HG03108 (cell line): ENCODE data around the gene PSME3IP1.

Experiments
- ATAC-seq: cut with Tn5 transposase; IDR thresholded peaks from one replicate; pipeline ENCODE4 v1.9.1; 2021; ENCODE audit warnings: moderate library complexity; ENCODE audit not compliant: unreplicated experiment

Gene PSME3IP1

DNA sequence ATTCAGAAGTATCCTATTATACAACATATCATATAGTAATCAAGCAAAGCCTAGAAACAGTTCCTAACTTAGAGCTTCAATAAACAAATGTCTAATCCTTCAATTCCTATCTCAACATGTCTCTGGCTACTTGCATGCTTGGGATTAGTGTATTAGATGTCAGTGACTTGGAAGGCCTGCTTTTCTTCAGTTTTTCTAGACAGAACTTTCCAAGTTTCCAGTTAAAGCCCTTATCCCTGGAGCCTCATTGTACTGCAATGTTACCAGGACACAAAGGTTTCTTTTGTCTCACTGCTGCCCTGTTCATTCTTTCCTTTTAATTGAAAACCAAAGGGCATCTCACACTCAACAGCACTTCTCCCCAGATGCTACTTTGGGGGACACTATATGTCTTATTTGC is 16.5 kb downstream of the PSME3IP1 start:
- no peak for ATAC-seq

DNA sequence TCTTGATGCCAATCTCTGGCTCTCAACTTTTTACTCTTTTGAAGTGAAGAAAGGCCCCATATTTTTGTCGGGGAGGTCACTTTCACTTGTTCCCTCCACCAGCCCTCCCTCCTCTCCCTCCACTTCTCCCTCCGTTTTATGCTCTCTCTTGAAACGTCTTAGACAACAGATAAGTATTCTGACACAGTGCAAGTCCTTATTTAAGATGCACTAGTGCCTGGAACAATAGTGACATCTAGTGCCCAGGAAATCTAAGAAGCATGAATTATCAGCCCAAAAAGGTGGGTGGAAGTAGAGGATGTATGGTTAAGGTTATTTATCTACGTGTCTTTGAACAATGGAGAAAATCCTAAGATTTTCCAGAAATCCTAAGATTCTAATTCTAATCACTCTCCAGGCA is 17.9 kb downstream of the PSME3IP1 start:
- ATAC-seq, result no peak

GRCh38 chr16:57167538-57167937 is 18.3 kb downstream of the PSME3IP1 start:
- ATAC-seq, result no peak

GRCh38 chr16:57166951-57167350 is 18.9 kb downstream of the PSME3IP1 start:
- ATAC-seq, result no peak

GRCh38 chr16:57166451-57166850 is 19.4 kb downstream of the PSME3IP1 start:
- ATAC-seq, result no peak

GRCh38 chr16:57165938-57166337 is 19.9 kb downstream of the PSME3IP1 start:
- no peak for ATAC-seq

GRCh38 chr16:57165483-57165882 is 20.4 kb downstream of the PSME3IP1 start:
- ATAC-seq, result no peak

DNA sequence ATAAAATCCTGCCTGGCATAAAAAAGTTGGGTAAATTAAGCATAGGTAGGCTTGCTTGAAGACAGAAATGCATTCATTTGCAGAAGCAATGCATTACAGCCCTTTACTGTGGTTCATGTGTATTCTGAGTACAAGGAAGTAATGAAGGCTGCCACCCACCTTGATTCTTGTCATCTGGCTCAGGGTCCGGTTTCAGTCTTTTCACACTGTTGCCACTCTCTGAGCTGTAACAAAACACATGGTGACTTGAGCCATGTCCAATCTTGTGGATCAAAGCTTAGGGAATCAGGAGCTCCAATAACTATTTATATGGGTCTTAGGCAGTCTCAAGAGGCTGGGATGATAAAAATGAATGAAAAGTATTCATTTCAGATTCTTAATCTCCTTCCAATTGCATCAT is 22.0 kb downstream of the PSME3IP1 start:
- no peak for ATAC-seq

DNA sequence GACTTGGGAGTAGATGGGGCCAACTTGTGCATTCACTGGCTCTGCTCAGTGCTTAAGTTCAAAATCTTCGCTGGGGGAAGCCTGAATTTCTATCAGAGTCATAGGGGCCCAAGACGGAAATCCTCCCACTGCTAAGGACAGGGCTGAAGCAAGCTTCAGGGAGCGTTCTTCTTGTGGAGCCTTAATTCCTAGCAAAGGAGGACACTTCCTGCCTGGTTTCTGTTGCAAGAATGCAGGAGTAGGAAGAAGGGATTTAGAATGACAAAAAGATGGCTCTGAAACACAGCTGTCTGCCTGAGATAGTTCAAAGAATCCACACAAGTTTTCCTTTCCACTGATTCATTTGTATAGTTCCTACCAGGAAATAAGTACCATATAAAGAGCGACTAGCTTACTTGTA is 26.4 kb downstream of the PSME3IP1 start:
- ATAC-seq, result no peak

DNA sequence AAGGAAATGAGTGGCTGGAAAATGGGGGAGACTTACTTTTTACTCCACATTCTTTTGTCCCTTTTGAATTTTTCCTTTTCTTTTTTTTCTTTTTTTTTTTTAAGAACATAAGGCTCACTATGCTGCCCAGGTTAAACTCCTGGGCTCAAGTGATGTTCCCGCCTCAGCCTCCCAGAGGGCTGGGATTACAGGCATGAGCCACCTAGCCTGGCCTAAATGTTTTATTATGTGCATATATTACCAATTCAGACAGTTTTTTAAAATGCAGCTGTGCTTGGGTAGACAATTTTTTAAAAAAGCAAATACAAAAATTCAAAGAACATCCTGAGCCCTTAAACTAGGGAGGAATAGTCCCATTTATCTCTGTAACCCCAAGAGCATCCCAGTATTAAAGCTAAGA is 28.3 kb downstream of the PSME3IP1 start:
- ATAC-seq, result no peak

DNA sequence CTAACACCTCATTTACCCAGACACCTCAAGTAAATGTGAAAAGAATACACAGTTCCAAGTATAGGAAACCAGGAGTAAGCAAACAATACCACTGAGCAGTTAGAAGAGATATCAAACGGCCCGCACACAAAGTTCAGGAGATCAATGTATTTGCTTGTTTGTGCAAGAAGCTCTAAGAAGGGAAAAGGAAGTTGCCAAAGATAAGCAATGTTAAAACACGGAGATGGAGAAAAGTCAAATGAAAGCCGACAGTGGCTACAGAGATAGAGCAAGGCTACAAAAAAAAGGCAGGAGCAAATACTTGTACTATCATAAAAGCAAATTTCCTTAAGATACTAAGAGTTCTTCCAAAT is 29.5 kb downstream of the PSME3IP1 start:
- ATAC-seq, result no peak

DNA sequence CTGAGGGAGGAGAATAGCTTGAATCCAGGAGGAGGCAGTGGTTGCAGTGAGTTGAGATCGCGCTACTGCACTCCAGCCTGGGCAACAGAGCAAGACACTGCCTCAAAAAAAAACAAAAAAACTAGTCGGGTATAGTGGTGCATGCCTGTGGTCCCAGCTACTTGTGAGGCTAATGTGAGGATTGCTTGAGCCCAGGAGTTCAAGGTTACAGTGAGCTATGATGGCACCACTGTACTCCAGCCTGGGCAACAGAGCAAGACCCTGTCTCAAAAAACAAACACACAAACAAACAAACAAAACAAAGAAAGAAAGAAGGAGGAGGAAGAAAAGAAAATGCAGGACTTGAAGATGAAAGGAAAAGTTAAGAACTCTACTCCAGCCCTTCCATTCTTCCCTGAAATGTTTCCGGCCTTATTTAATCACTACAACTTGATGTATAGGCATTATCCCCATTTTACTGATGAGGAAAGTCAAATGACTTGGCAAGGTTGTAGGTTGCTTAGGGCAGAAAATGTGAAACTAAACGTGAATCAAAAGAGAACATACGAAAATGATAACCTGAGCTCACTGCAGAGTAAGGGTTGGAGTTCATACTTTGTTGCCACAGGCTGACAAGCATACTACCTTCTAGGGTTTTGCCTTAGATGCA is 30.0 kb downstream of the PSME3IP1 start:
- ATAC-seq, result no peak

GRCh38 chr16:57153841-57154240 is 32.0 kb downstream of the PSME3IP1 start:
- no peak for ATAC-seq

DNA sequence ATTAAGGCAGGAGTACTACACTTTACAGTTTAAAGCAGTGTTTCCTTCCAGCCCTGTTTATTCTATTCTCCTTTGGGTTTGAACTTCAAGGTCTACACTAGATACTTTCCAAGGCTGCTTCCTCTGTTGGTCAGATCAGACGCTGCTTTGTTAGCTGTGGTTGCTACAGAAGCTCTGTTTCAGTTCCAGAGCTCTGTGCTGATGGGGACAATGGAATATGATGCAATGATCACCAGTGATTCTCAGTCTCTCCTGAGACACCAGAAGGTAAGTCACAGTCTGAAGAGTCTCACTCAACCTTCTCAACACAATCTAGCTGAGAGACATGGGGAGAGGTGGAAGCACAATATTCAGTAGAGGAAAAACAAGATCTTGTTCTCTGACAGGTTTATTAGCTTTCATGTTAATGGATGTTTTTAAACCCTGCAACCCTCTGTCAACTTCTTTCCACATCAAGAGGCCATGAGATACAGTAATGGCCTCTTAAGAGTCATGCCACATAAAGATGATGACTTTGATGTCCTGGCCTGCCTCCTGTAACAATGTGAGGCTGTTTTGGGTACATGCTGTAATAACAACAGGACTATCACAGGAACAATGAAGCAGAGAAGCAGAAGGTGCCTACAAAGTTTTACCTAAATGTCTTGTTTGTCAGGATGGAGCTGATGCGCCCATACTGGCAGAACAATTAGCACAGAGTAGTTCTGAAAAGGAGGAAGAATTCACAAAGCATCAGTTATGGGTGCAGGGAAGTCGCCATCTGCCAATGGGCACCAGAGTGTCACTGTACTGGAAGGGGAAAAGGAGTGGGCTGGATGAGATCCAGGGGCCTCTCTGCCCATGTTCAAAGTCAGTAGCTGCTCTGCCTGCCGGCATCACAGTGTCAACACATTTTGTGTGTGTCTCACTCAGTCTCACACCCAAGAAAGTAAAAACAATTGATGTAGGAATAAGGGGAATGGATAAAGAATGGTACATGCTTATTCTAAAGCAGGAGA is 33.4 kb downstream of the PSME3IP1 start:
- ATAC-seq, result no peak

DNA sequence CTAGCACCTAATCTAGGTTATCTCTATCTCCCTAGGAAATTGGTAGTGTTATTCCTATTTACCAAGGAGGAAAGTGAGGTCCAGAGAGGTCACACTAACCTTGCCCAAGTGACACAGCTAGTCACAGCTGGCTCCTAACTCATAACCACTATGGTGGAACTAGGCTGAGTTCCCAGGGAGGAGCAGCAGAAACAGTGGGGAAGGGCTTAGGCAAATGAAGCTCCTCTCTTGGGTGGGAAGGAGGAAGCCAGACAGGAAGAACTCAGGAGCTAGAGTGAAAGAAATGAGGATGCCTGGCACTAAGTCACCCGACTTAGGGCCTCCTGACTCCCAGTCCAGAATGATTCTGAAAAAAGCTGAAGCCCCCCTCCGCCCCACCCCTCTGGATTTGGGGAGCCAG is 34.5 kb downstream of the PSME3IP1 start:
- ATAC-seq, result no peak

GRCh38 chr16:57150682-57151330 is 35.0 kb downstream of the PSME3IP1 start:
- no peak for ATAC-seq

DNA sequence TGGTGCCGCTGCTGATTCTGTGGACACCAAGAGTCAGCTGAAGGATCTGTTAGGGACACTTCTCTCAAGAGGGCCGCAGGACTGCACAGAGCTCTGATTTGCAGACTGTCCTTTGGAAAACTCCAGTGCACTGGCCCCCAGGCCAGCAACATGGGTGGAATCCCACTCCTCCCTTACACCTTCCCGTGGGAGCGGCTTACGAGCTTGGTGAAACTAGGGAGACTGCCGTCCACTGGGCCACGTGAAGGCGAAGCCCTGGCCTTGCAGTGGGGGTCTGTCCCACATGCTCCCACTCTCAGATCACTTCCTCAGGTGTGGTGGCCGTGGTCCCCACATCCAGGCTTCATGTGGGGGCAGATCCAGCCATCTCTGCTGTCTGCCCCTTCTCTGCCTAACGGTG is 36.4 kb downstream of the PSME3IP1 start:
- no peak for ATAC-seq

- ATAC-seq, result no peak
Measured at GRCh38 chr16:57148481-57148880, 37.4 kb downstream of the PSME3IP1 start.

- ATAC-seq, result no peak
Measured at GRCh38 chr16:57147381-57148221, 38.2 kb downstream of the PSME3IP1 start.

GRCh38 chr16:57146735-57147134 is 39.1 kb downstream of the PSME3IP1 start:
- no peak for ATAC-seq
